GM12891 (cell line): Measurements from ENCODE around the gene ZMYND11.
"Not testable (repeated sequence)": the region's sequence is repeated elsewhere in the genome, so short reads cannot be mapped to it uniquely, and the experiment has no call there.

Experiments
- DNase-seq: peaks from one replicate; pipeline ENCODE4 v3.0.0; 2011; ENCODE audit warnings: low spot score; ENCODE audit not compliant: insufficient read length
- FAIRE-seq: peaks from 2 replicates; lab custom pipeline; 2011; peaks lifted over from hg19 to GRCh38; lab: Jason Lieb, UNC
- PAX5 ChIP-seq: IDR thresholded peaks from 2 replicates; pipeline ENCODE4 v1.6.1; 2011; ENCODE audit warnings: low read length, moderate library complexity, mild to moderate bottlenecking; ENCODE audit not compliant: insufficient read depth, severe bottlenecking
- POLR2A ChIP-seq: IDR thresholded peaks from 2 replicates; pipeline ENCODE4 v1.6.1; 2011; ENCODE audit warnings: low read depth, low read length, control low read depth
- POLR2AphosphoS5 ChIP-seq: IDR thresholded peaks from 2 replicates; pipeline ENCODE4 v1.6.1; 2011; ENCODE audit warnings: low read depth, low read length, control low read depth
- POU2F2 ChIP-seq: IDR thresholded peaks from 2 replicates; pipeline ENCODE4 v1.6.1; 2011; ENCODE audit warnings: low read depth, mild to moderate bottlenecking, control low read depth, low read length, moderate library complexity
- SPI1 ChIP-seq: IDR thresholded peaks from 2 replicates; pipeline ENCODE4 v1.6.1; 2011; ENCODE audit warnings: low read depth, low read length, control low read depth
- TAF1 ChIP-seq: IDR thresholded peaks from 2 replicates; pipeline ENCODE4 v1.6.1; 2011; ENCODE audit warnings: low read depth, low read length, control low read depth

ZMYND11 gene

DNA sequence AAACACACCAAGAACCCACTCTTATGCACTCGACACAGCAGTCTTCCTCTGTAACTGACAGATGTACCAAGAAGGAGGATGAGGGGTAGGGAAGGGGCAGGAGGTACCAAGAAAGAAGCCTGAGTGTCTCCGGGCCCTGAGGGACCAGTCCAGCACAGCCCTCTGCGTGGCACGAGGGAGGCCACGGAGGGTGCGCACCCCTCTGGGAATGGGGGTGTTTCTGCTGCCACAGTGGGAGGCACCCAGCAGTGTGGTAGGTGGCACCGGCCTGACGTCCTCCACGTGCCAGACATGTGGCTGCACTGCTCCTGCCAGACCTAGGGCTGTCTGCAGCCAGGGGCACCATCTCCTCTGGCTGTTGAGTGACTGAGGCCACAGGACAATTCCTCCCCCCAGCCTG is 154.3 kb downstream of the ZMYND11 start:
- FAIRE-seq = no peak
- no peak for DNase-seq
- TF ChIP-seq SPI1 (no peak), PAX5 (no peak), POLR2AphosphoS5 (no peak), TAF1 (no peak), POU2F2 (no peak), POLR2A (no peak)

DNA sequence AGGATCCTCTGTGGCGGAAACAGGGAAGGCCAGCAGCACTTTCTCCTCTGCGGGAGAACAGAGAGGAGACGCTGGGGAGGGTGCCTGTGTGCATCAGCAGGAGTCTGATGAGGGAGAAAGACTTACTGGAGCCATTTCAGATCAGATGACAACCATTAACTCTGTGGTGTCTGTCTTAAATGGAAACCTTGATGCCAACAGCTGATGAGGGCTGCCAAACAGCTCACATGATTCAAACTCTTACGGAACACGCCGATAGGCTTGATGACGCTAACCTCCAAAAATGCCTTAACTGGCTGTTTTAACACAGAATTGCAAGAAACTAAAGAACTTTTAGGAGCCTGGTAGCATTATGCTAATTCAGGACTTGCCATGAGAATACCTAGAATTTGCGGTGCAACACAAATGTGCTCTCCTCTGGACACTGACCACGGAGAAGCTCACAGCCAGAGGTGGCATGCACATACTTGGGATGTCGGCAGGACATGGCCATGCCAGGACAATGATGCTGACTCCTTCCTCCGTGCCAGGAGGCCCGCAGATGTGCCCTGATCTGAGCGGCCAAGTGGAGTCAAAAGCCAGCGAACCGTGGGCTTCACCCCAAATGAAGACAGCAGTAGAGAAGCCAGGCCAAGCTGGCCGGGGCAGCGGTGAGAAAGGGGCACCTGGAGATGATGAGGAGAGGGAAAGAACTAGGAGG is 154.9 kb downstream of the ZMYND11 start:
- TF ChIP-seq POLR2A = no peak
- no peak for TF ChIP-seq POU2F2
- no peak for DNase-seq
- no peak for FAIRE-seq

DNA sequence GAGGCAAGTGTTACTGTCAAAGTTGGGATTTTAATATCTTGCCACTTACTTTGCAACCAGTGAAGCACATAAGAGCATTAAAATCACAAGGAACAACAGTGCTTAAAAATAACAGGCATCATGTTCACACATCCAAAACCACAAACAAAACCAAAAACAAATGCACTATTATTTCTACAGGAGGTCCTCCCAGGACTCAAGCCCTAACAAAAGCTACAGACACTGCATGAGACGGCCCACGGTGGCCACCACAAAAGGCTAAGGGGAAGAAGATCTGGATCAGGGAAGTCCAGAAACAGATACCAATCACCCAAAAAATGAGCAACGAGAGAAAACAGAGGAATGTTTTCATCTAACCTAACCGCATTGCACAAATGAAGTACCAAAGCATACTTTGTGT is 158.4 kb downstream of the ZMYND11 start:
- FAIRE-seq (peak; percentile 31), DNase-seq (no peak)
- TF ChIP-seq POLR2AphosphoS5 (no peak), POLR2A (no peak), TAF1 (no peak), SPI1 (no peak), POU2F2 (no peak), PAX5 (no peak)

GRCh38 chr10:297567-297966 is 162.3 kb downstream of the ZMYND11 start:
- DNase-seq (no peak), FAIRE-seq (no peak)
- no peak for TF ChIP-seq SPI1
- no peak for TF ChIP-seq TAF1
- no peak for TF ChIP-seq PAX5
- TF ChIP-seq POLR2A = no peak
- TF ChIP-seq POU2F2 = no peak
- TF ChIP-seq POLR2AphosphoS5 = no peak

DNA sequence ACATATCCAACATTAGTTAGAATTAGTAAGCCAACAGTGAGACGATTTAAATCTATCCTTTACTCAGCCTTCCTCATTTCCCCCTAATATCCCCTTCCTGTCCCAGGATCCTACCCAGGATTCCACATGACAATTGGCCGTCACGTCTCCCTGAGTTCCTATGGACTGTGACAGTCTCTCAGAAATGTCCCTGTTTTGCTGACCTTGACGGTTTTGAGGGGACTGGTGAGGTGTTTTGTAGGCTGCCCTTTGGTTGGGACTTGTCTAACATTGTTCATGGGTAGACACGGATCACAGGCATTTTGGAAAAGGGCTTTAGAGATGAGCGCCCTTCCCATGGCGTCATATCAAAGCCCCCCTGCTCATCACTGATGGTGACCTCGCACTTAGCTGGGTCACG is 162.8 kb downstream of the ZMYND11 start:
- TF ChIP-seq POLR2AphosphoS5 = no peak
- TF ChIP-seq POU2F2 = no peak
- TF ChIP-seq SPI1 = no peak
- no peak for TF ChIP-seq POLR2A
- TF ChIP-seq TAF1 = no peak
- TF ChIP-seq PAX5 = no peak
- DNase-seq (no peak), FAIRE-seq (no peak)

DNA sequence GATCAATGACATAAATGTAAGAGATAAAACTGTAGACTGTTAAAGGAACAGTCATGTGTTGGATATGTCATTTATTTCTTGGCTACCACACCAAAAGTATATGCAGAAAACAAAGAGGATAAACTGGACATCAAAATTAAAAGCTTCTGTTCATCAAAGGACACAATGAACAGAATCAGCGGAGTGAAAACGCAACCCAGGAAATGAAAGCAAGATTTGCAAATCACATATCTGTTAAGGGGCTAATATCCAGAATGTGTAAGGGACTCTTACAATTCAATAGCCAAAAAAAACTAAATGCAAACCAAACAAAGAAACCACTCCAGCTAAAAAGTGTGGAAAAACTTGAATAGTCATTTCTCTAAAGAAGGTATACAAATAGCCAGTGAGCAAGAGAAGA is 164.3 kb downstream of the ZMYND11 start:
- FAIRE-seq (no peak), DNase-seq (no peak)
- TF ChIP-seq POU2F2 (no peak), TAF1 (no peak), POLR2AphosphoS5 (no peak), SPI1 (no peak), POLR2A (no peak), PAX5 (no peak)

DNA sequence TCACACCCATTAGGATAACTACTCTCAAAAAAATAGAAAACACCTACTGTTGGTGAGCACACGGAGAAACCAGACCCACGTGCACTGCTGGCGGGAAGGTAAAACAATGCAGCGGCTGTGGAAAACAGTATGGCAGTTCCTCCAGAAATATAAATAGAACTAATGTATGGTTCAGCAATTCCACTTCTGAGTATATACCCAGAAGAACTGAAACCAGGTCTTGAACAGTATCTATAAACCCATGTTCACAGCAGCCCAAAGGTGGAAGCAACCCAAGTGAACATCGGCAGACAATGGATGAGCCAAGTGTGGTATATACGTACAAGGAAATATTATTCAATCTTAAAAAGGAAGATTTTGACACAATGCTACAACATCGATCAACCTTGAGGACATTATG is 164.7 kb downstream of the ZMYND11 start:
- DNase-seq = no peak
- peak; percentile 80 for FAIRE-seq
- TF ChIP-seq TAF1 (no peak), SPI1 (peak; percentile 73)

- DNase-seq, FAIRE-seq: not testable (repeated sequence)
These were observed 165.3 kb downstream of the ZMYND11 start for GRCh38 chr10:300580-300979.

GRCh38 chr10:301536-301935 is 166.3 kb downstream of the ZMYND11 start:
- FAIRE-seq = no peak

More at GRCh38 chr10:301536-301935, 166.3 kb downstream of the ZMYND11 start:
- DNase-seq = no peak
- TF ChIP-seq POLR2A (no peak), TAF1 (no peak), POU2F2 (no peak), SPI1 (no peak), POLR2AphosphoS5 (no peak), PAX5 (no peak)
